ENCODE results near the gene OR1K1.

OR1K1 gene, protein sequence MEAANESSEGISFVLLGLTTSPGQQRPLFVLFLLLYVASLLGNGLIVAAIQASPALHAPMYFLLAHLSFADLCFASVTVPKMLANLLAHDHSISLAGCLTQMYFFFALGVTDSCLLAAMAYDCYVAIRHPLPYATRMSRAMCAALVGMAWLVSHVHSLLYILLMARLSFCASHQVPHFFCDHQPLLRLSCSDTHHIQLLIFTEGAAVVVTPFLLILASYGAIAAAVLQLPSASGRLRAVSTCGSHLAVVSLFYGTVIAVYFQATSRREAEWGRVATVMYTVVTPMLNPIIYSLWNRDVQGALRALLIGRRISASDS

DNA sequence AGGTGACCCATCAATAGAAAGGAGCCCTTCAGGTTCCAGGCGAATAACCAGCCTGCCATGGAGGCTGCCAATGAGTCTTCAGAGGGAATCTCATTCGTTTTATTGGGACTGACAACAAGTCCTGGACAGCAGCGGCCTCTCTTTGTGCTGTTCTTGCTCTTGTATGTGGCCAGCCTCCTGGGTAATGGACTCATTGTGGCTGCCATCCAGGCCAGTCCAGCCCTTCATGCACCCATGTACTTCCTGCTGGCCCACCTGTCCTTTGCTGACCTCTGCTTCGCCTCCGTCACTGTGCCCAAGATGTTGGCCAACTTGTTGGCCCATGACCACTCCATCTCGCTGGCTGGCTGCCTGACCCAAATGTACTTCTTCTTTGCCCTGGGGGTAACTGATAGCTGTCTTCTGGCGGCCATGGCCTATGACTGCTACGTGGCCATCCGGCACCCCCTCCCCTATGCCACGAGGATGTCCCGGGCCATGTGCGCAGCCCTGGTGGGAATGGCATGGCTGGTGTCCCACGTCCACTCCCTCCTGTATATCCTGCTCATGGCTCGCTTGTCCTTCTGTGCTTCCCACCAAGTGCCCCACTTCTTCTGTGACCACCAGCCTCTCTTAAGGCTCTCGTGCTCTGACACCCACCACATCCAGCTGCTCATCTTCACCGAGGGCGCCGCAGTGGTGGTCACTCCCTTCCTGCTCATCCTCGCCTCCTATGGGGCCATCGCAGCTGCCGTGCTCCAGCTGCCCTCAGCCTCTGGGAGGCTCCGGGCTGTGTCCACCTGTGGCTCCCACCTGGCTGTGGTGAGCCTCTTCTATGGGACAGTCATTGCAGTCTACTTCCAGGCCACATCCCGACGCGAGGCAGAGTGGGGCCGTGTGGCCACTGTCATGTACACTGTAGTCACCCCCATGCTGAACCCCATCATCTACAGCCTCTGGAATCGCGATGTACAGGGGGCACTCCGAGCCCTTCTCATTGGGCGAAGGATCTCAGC lies at the start of gene OR1K1:
TSS of gene OR1K1 (plus strand) at position 58 of the 995 bp plus-strand sequence. CDS start at position 58, 0 bp downstream.
- POLR2A ChIA-PET, result no interaction called here
- TF ChIP-seq, protein P1, sequence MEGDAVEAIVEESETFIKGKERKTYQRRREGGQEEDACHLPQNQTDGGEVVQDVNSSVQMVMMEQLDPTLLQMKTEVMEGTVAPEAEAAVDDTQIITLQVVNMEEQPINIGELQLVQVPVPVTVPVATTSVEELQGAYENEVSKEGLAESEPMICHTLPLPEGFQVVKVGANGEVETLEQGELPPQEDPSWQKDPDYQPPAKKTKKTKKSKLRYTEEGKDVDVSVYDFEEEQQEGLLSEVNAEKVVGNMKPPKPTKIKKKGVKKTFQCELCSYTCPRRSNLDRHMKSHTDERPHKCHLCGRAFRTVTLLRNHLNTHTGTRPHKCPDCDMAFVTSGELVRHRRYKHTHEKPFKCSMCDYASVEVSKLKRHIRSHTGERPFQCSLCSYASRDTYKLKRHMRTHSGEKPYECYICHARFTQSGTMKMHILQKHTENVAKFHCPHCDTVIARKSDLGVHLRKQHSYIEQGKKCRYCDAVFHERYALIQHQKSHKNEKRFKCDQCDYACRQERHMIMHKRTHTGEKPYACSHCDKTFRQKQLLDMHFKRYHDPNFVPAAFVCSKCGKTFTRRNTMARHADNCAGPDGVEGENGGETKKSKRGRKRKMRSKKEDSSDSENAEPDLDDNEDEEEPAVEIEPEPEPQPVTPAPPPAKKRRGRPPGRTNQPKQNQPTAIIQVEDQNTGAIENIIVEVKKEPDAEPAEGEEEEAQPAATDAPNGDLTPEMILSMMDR (IDR thresholded peaks at IDR 0.05; ENCODE audit: insufficient read depth, low read length, missing control alignments), result no peak
- H3K4me3 ChIP-seq (ENCODE audit: low read depth, low read length), result no peak within 1 kb of the TSS
- DNase-seq (ENCODE audit: low read depth, low spot score), result no peak
- CTCF ChIA-PET, result no interaction called here

DNA sequence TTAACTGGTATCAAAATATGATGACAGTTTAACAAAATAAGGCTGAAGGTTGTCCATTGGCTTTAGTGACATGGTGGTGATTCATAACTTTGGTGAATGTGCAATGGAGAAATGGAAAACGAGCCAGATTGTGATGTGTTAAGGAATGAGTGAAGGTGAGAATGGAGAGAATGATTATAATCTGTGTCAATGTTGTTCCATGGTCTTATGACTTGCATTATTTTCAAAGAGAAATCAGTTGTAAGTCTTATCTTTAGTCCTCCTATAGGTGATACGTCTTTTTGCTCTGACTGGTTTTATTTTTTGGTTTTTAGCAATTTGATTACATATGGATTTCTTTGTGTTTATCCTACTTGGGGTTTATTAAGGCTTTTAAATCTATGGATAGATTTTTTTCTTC lies 45.1 kb upstream of the OR1K1 start:
- TF ChIP-seq, protein P1 (IDR thresholded peaks at IDR 0.05; ENCODE audit: insufficient read depth, low read length, missing control alignments), result no peak
- H3K4me3 ChIP-seq (ENCODE audit: low read depth, low read length), result no peak overlapping the region
- POLR2A ChIA-PET, result no interaction called here
- no peak for DNase-seq (ENCODE audit: low read depth, low spot score)
- CTCF ChIA-PET, result no interaction called here

DNA sequence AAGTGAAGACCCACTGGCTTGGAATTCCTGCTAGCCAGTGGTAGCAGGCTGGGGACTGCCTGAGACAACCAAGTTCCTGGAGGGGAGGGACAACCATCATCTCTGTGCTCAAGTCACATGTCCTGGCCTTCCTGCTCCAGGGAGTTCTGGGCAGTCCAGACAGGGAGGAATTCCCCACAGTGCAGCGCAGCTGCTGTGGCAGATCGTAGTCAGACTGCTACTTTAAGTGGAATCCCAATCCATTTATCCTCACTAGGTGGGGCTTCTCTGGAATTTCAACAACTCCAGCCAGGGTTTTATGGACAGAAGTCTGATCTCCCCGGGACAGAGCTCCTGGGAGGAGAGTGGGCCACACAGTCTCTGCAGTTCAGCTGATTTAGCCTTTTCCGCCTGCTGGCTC lies 32.1 kb upstream of the OR1K1 start:
- ChIA-PET POLR2A (no interaction called here), CTCF (no interaction called here)
- DNase-seq (ENCODE audit: low read depth, low spot score), result no peak
- TF ChIP-seq, protein P1 (IDR thresholded peaks at IDR 0.05; ENCODE audit: insufficient read depth, low read length, missing control alignments), result no peak
- no peak overlapping the region for H3K4me3 ChIP-seq (ENCODE audit: low read depth, low read length)

DNA sequence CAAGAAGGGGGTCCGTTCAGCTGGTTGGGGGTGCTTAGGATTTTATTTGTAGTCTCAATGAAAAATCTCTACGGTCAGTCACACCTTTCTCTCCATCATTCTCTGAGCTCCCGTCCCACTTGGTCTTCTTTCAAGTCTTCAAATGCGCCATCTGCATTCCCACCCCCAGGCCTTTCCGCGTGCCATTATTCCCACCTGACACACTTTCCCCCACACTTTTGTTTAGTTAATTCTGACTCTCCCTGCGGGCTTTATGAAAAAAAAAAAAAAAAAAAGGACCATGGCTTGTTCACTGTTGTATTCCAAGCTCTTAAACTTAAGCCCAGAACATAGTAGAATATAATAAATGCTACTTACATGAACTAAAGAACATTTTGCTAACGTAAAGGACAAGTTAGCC lies 22.9 kb upstream of the OR1K1 start:
- ChIA-PET POLR2A (no interaction called here), CTCF (interaction anchor here (0.6 to 1.6 kb wide), 2 partner anchors 277 to 427 kb away, joined by 3 to 4 read pairs; no protein-coding TSS in a partner anchor)
- TF ChIP-seq, protein P1 (IDR thresholded peaks at IDR 0.05; ENCODE audit: insufficient read depth, low read length, missing control alignments), result no peak
- H3K4me3 ChIP-seq (ENCODE audit: low read depth, low read length), result no peak overlapping the region
- DNase-seq (ENCODE audit: low read depth, low spot score), result no peak

DNA sequence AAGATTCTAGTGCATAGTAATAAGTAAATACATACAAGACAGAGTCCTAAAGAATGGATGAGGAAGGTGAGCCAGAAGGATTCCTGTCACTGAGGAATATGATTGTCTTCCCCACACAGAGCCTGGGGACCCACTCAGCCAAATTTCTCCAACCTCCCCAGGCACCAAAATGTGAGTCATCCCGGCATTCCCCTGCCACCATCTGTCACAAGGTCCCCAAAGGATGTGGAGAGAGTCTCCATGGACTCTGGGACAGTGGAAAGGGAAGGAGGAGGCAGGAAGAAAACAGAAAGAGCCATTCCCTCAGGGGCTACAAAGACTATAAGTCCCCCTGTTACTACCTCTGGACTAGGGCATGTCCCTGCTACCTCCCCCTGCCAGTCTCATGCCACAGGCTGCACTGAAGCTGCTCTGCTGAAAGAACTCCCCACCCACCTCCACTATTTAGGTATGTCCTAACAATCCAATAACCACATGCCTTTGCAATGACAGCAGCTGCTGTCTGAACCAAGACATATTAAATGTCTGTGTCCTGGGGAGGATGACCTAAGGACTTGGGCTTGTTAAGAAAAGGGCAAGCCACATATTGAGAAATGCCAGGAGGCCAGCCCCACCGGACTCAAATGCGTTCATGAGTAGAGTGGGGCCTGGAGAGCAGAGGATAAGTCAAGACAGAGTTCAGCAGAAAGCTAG lies 21.8 kb upstream of the OR1K1 start:
- POLR2A ChIA-PET, result no interaction called here
- TF ChIP-seq, protein P1 (IDR thresholded peaks at IDR 0.05; ENCODE audit: insufficient read depth, low read length, missing control alignments), result no peak
- DNase-seq (ENCODE audit: low read depth, low spot score), result peak; percentile 12
- no peak overlapping the region for H3K4me3 ChIP-seq (ENCODE audit: low read depth, low read length)
- CTCF ChIA-PET, result interaction anchor here (1.6 to 2.1 kb wide), 2 partner anchors 32 to 278 kb away, joined by 4 to 5 read pairs; no protein-coding TSS in a partner anchor

All from AG04449 (cell line).